GM21423 (cell line): ENCODE data around the gene BMERB1.

Experiments
- ATAC-seq: cut with Tn5 transposase; IDR thresholded peaks from one replicate; pipeline ENCODE4 v1.9.1; 2021; ENCODE audit warnings: mild to moderate bottlenecking, moderate library complexity; ENCODE audit not compliant: unreplicated experiment

The BMERB1 gene

DNA sequence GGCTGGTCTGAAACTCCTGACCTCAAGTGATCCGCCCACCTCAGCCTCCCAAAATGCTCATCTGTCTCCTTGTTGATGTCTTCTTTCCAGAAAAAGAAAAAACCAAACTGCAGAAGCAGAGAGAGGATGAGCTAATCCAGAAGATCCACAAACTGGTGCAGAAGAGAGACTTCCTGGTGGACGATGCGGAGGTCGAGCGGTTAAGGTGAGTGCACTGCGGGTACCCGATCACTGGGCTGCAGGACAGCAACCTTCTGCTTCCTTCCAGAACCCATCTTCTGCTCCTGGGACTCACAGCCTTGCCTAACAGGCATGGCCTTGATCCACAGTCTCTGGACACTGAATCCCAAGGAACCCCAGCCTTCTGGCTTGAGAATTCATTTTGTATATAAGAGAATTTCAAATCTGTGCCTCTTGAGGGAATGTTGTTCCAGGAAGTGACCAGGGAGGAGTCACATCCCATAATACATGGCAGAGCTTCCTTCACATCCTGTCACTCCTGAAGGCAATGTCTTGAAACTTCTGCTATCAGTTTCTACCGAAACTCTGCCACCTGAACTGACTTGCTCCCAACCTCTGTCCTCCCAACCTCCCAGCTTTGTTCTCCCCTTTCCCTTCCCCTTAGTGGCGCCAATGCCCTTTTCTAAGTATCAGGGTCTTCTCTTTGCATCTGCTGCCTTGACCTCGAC is 146.9 kb downstream of the BMERB1 start:
- no peak for ATAC-seq

DNA sequence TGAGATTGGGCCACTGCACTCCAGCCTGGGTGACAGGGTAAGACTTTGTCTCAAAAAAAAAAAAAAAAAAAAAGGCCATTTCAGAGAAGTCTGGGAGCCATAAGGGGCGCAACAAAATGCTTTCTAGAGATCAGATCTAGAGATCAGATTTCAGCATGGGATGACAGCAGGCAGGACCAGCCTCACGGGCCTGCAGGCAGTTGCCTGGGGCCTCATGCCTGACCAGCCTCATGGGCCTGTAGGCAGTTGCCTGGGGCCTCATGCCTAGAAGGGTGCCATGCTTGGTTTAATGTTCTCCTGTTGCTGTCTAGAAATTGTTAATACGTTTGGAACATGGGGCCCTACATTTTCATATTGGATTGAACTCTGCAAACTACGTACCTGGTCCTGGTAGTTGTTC is 149.1 kb downstream of the BMERB1 start:
- ATAC-seq = no peak

DNA sequence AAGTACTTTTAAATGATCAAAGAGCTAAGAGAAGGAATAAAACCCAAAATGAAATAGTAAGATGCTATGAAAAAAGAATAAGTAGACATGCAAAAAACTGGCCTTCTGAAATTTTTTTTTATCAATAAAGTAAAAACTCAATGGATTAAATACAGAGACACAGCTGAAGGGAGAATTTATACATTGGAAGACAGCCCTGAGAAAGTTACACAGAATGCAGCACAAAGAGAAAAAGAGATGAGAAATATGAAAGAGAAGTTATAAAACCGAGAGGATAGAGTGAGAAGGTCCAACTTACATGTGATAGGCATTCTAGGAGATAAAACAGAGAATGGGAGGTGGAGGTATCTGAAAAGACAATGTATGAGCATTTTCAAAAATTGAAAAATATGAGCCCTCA is 151.6 kb downstream of the BMERB1 start:
- no peak for ATAC-seq

DNA sequence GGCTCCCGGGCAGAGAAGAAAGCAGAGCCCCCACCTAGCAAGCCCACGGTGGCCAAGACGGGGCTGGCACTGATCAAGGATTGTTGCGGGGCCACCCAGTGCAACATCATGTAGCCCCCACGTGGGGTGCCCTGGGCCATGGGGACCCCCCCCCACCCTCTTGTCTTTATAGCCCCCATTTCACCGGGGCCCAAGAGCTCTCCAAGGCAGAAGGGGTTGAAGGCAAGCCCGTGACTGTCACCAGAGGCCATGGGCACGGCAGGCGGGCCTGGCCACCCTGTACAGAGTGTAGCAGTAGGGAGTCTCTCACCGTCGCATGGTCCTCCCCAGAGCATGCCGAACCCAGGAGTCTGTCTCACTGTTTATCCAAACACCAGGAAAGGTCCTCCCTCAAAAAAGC is 152.3 kb downstream of the BMERB1 start:
- ATAC-seq = no peak

DNA sequence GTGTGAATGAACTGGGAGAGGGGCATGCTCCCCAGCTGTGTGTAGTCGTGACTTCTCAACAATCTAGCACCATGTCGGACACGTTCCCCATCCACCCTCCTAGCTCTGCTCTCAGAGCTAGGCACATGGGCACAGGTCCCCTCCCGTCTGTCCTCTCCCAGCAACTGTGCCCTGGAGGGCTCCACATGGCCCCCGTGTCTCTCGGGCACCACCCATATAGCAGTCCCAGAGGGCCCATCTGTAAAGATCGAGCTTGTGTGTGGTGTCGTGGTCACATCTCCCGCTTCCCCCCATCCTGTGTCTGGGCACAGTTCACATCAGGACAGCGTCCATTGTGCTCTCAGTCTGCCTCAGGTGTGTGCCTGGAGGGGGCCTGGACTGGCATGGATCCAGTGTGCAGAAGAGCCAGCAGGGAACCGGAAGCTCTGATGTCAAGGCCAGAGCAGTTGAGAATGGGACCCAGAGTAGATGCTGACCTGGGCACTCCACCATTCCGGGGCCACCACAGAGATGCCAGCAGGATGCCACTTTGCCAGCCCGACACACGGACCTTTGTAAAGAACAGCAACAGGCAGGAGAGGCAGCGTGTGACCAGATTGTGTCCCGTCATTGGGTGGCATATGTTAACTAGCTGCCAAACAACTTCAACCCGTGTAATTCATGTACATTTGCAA is 152.9 kb downstream of the BMERB1 start:
- no peak for ATAC-seq

DNA sequence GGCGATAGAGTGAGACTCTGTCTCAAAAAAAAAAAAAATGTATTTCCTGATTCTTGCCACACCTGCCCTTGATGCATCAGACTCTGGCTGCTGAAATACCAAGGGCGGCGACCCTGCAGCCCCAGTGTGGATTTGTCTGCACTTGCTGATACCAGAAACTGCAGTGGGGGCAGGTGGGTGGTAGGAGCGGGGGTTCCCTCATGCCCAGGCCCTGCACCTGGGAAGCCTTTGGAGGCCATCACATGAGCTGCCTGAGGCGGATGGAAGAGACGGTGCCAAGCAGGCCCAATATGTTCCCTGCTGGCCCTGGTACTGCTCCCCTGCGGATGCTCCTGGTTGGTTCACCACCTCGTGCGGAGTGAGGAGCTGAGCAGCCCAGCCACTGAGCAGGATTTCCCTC is 157.9 kb downstream of the BMERB1 start:
- no peak for ATAC-seq

DNA sequence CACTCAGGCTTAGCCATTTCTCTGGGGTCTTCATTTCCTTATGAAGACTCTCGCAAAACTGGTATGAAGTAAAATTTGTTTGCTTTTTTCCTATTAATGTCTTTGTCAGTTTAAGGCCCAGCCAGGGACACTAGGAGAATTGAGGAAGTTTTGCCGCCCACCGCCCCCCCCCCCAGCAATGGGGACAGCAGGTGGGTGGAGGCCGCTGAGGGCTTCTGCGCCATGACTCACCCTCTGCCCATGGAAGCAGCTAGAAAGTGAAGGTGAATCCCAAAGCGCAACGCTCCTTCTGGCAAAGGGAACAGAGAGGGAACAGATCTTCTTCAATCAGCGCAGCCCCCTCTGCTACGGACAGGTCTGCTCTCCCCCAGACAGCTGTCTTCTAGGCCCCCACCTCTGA is 158.8 kb downstream of the BMERB1 start:
- no peak for ATAC-seq

DNA sequence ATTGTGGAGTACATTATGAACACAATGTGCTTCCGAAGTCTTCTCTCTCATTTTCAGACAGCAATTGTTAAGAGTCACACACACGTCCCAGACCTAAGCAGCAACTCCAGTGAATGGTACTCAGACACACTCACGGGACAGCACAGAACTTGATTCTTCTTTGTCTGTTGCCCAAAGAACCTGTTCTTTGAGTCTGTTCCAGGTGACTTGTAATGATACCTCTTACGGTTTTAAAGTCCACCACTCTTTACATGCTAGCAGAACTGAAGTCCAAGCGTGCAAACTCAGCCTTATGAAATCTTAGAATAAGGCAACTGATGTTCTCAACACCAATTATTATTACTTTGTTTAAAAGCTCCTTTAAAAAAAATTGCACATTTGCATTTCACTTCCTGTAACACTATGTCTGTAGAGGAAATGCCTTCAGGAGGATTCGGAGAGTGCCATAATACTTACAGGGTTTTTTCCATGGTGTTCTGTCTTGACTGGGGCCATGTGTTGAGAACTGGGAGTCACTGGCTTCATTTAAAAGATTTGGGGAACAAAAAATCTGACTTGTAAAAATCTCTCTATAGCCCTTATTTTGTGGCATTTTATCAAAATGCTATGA is 160.4 kb downstream of the BMERB1 start:
- no peak for ATAC-seq

DNA sequence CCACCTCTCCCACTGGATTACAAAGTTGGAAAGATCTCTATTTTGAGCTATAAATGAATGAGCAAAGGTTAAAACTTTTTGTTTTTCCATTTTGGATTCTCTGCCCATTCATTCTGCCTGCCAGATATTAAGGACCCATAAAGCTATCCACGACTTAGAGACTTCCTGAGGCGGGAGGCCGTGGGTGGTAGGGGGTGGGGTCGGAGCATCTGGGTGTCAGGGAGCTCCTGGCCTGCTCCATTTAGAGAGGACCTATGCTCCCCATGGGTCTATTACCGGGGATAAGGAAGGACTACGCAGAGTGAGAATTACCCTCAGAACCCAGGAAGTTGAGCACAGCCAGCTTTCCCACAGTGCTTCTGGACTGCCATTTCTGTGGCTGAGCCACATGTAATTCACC is 162.7 kb downstream of the BMERB1 start:
- no peak for ATAC-seq

DNA sequence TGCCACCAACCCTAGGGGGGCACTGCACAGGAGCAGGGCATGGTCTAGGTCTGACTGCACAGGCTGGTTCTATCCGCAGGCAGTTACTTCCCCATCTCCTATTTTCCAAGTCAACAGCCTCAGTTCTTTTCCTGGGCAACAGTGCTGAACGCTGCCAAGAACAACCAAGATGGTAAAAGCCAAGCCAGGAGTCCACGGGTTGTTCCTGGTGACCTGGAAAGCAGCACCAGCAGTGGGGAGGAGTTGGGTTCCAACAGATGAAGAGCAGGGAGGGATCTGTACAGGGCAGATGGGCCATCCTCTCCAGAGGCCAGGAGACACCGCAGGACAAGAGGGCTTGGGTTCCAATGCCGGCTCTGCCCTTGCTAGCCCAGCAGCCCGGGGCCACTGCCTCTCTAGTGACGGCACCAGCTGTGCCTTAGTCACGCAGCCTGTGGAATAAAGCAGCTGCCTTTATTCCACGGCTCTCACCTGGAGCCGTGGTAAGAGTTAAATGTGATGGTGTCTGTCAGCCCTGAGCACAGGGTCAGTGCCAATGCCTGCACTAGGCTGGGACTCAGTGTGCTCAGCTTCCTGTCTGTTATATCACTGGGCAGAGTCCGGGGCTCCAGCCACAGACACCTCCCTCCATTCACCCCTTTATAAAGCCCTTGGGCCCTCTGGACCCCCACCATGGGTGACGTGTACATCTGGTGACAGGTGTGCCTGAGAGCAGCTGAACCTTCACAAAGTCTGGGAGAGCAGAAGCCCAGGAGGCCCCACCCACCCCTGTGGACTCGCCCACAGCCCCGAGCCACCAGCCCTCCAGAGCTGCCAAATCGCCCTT is 163.6 kb downstream of the BMERB1 start:
- no peak for ATAC-seq

DNA sequence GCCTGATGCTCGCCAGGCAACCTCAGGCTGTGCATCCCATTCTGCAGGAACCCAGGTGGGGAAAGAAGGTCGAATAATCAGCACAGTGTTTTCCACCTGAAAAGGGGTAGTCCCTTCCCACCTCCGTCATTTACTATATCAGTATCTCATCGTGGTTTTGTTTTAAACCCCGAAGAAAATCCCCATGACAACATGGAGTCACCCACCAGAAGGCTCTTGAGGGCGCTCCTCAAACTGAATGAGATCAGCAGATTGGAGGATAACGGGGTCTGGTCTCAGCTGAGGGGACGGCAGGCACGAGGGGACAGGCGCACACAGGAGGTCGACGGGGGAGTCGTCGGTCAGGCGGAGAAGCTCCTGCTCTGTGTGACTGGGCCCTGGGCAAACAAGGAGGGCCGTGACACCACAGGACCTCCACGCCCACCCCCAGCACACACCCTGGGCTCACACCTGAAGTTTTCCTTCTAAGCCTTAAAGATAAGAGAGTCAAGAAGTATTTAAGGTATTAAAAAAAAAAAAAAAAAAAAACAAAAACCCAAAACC is 164.3 kb downstream of the BMERB1 start:
- ATAC-seq = no peak

DNA sequence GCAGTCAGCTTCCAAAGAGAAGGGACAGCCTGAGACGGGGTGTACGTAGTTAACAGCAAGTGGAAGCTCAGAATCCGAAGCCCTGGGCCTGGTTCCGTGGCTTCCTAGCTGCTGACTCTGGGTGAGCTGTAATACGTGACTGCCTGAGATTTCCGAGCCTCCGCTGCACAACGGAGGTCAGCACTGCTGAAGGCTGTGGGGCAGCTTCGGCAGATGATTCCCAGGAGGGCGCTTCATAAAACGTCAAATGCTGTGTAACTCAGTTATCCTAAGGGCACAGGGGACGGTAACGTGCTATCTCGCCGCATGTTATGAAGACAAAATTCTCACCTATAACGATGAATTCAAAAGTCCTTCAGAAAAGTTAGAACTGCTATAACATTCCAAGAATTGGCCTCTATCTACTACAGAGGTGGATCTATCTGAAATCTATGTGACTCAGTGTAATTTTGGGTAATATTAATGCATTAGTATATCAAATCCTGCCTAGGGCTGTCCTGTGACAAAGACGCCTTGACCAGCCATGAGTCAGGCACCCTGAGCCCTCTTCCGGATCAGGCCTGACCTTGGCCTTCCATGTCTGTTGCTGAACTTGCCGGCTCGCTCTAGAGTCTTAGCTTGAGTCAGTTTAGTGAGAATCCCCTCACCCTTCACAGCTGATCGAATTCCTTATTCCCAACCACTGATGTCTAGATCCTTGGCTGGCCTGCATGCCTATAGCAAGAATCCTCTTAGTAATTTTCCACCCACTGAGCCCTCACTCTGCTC is 165.1 kb downstream of the BMERB1 start:
- no peak for ATAC-seq

DNA sequence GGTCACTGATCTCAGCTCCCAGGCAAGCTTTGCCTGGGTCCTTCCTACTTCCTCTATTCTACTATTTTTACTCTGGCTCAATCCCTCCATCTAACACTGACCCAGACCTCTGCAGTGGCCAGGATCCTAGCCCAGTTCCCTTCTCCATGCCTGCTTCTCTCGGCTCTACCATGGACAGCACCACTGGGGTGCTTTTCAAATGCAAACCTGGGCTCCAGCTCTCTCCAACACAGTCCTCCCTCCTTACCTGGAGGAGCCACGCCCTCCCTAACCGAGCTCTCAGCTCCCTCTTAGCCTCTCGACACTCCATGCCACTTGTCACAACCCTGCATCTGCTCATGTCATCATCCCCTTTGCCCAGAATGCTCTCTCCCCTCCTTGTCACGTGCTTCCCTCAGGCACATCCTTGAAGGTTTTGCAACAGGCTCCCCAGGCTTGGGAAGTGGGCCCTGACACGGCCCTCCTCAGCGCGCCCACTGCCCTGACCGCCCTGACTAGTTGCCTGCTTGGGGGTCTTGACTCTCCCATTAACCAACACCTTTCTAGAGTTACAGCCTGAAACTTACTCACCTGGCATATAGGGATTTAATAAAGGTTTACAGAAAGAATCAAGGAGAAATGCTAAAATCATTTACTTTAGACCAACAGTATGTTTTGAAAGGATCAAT is 167.0 kb downstream of the BMERB1 start:
- ATAC-seq = no peak

DNA sequence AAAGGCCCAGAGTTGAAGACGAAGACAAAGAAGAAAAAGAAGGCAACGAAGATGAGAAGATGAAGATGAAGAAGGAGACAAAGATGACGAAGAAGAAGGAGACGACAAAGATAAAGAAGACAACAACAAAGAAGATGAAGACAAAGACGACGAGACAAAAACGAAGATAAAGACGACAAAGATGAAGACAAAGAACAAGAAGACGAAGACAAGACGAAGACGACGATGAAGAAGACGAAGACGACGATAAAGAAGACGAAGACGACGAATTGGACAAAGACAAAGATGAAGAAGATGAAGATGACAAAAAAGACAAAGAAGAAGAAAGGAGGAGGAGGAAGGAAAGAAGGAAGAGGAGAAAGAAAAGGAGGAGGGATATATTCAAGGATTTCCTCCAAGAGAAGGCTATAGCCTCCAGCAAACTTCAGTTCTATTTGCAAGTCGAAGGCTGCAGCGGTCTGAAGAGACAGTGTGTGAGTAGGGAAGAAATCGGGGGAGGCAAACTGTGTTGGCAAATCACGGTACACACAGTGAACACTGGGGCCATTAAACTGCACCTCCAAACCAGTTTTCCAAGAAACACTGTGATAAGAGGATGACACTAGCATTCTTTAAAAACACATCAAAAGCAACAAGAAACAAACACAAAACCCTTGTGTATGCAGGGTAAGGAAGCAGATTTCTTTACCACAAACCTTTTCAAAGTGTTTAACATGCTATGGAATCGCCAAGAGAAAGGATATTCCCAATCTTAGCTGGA is 168.1 kb downstream of the BMERB1 start:
- no peak for ATAC-seq

DNA sequence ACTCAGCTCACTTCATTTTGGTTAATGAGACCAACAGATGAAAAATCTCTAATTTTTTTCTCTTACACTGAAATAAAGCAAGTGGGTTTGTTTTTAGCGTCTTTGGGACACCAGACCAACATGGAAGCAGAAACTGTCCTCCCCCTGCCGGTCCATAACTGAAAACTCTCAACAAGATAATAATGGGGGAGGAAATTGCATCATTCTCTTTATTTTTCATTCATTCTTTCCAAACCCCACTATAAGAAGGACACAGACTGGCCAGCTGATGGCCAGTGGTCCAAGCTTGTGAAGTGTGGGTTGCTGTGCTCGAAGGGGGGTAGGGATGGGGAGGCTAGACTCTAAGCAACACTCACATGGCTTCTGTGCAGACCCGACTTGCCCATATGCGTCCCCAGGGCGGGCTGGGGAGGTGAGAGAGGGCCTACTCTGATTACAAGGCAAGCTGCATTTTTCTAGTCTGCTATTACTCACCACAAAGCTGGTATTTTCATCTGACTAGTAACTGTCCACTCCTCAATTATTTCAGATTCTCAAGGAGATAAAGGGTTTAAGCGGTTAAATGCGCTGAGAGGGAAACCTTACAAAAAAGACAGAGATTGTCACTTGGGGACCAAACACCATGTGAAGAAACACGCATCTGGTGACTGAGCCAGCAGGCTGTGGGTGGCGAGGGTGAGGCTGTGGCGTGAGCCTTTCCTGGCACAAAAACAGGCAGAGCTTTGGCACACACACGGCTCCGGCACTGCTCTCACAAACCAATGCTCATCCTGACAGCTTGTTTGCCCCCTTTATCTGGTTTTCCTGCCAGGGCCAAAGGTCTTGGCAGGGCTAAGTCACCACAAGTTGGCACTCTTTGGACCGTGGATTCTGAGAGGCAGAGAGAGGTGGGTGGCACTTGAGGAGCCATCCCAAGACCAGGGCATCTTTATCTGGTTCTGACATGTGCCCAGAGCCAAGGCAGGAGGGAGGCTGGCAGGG is 170.4 kb downstream of the BMERB1 start:
- no peak for ATAC-seq

DNA sequence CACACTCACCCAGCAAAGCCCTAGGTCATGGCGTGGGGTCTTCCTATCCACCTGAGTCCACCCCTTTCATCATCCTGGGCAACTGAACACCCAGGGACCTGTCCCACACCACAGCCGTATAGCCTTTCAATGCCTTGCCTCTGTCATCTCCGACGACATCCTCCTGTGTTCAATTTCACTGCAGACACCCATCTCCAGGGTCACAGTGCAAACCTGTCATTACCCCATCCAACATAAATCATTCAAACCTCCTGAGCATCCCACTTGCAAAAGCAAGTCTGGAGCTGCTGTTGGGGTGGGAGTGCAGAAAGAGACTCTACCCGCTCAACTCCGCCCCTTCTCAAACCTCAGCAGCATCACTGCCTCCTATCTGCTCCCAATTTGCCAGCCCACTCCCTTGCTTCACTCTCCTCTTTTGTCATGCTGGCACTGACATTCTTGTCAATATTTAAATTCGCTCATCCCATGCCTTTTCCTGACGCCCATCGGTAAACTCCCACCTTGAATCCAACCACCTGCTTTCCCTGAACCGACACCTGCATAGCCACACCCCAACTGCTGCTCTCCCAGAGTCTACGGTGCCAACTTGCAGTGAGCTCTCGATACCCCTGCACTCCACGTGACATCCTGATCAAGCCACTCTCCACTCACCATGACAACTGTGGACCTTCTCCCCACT is 171.6 kb downstream of the BMERB1 start:
- ATAC-seq = no peak

DNA sequence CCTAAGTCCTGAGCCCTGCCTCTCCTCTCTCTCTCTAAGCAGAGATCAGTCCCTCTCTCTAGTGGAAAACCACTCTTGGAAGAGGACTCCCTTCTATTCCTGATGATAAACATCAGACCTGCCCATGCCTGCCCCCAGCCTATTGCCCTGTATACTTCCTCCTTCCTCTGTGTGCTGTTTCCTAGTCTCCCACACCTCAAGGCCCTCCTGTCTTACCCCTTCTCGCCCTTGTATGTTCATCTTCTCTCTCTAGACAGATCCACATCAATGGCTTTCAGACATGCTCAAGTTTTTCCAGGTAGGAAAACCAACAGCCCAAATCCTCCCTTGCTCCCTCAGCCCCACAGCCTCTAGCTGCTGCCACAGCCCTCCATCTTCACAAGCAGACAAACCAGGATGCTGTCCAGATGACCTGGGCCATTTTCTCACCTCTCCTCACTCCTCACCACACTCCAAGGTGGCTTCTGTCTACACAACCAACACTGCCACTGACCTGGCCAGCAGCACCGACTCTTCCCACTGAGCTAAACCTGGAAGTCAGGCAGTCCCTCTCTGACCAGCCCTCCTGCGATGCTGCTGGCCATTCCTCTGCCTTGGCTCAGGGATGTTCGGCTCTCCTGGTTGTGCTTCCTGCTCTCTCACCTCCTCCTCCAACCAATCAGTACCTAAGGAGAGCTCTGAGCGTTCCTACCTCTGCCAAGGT is 172.3 kb downstream of the BMERB1 start:
- no peak for ATAC-seq
